Hair follicle dermal papilla cell (primary cell): ENCODE results near the gene XAB2. TPM values are rescaled to one million over a fixed set of nuclear protein-coding genes. Genes with fewer than 3 reads are reported as not detected.

ENCODE experiments used
- small RNA-seq: library from RNA; depleted of rRNA; stranded (forward); fragments of <200 nt; gene quantifications from one replicate; pipeline ENCODE3, GENCODE V24; 2012
- total RNA-seq: library from RNA; depleted of rRNA; stranded (reverse); fragments of >200 nt; gene quantifications from 2 replicates; pipeline ENCODE4 v1.2.3, GENCODE V29; 2012

XAB2 gene
- 45.1 and 45.9 TPM in 2 replicates for total RNA-seq

DNA sequence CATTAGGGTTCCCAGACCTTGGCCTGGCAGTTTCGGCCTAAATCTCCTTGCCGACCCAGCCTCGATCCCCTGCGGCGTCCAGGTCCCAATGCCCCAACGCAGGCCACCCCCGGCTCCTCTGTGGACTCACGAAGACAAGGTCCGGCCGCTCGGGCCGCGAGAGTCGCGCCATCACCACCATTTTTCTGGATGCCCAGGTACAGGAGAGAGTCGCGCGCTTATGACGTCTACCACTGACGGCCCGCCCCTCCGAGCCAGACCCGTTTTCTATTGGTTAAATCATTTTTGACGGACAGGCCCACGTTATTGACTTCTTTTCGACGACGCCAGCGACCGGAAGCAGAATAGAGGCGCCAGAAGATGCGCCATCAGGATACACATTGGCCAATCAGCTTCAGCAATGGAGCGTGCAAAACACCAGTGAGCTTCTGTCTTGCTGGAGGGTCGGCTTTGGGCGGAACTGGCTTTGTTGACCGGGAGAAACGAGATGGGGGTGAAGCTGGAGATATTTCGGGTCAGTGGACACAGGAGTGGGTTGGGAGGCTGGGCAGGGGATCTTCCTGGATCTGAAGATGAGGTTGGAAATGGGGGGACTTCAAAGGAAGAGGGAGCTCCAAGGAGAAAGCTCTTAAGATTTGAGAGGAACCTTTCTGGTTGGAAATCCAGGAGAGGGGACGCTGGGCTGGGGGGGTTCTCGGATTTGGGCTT, at the start of gene XAB2, which contains the start of gene PET100:
XAB2 (minus strand) TSS at position 199 of the 708 bp plus-strand sequence; CDS start at position 181, 18 bp downstream.
PET100 (plus strand) TSS at position 447 of the 708 bp plus-strand sequence; CDS start at position 488, 41 bp downstream.

DNA sequence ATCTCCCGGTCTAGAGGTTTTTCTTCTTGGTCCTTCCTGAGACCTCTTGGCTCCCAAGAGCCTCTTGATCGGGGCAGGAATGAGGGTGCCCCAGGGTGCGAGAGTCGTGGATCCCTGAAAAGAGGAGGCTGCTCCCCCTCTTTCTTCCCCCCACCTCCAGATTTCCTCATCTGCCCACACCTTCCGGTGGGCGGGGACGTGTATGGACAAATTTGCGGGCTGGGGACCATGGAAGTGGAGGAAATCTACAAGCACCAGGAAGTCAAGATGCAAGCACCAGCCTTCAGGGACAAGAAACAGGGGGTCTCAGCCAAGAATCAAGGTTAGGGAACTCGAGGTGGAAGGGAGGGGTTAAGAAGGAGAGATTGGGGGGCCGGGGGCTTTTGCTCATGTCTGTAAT, 47.5 kb upstream of the XAB2 start, which contains the start of gene MCEMP1:
MCEMP1 (plus strand) TSS at position 237 of the 400 bp plus-strand sequence; CDS start at position 268, 31 bp downstream.

DNA sequence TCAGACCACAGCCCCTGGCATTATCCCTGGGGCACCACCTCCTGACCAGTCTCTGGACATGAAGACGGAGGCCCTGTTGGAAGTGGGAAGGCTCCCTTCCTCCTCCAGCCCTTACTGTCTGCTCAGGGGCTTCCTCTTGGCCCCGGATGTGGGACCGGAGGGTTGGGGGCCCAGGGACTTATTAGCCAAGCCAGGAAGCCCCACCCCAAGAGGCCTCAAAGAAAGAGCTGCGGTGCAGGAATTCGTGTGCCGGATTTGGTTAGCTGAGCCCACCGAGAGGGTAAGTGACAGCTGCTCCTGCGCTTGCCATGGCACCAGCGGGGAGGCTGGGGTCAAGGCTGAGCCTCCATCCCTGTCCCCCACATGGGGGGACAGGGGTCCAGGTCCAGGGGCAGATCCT, 39.5 kb upstream of the XAB2 start, which contains the start of gene RETN:
RETN (plus strand) TSS at position 208 of the 400 bp plus-strand sequence. CDS start 278 bp downstream, outside the sequence.

DNA sequence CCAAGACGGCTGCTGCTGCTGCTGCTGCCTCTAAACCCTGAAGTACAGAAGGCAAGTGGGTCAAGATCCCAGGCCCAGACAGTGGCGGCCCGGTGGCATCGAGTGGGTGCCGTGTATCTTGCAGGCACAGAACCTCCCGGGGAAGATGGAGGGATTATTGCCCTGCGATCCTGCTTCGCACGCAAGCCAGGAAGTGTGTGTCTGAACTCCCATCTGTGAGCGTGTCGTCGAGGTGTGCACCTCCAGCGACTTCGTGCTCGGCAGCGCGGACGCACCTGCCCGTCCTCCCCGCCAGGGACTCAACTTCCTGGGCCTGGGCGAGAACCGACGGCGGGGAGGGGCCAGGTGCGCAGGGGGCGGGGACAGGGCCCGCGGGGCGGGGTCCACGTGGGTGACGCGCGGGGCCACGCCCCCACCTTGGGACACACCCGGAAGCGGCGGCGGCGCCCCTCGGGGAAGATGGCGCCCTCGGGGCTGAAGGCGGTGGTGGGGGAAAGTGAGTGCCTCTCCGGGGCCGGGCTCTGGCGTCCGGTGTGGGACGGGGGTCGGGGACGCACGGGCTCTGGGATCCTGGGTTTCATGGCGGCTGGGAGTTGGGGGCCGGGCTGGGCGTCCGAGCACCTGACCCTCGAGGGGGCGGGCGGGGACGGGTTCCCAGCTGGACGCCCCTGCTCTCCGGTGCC, 7.5 kb upstream of the XAB2 start, which contains the start of gene STXBP2:
STXBP2 (plus strand) TSS at position 420 of the 683 bp plus-strand sequence; CDS start at position 460, 40 bp downstream.

DNA sequence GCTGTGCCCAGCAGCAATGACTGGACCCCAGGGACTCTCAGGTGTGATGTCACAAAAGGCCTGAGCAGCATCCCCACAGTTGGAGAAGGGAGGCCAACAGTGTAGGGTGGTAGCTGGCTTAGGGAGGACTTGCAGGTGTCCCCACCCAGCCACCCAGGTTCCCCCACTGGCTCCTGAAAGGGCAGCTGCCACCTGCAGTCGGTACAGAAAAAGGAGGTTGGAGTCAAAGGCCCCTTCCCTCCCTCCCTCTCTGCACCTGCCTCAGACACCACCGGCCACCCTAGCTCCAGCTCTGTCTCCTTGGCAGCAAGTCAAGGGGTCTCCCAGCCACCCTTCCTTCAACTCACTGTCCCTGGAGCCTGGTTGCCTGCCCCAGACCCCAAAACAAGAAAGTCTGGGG, 4.4 kb upstream of the XAB2 start, which contains the start of gene PCP2:
PCP2 (minus strand) TSS at position 22 of the 400 bp plus-strand sequence. CDS start 262 bp downstream, outside the sequence.

DNA sequence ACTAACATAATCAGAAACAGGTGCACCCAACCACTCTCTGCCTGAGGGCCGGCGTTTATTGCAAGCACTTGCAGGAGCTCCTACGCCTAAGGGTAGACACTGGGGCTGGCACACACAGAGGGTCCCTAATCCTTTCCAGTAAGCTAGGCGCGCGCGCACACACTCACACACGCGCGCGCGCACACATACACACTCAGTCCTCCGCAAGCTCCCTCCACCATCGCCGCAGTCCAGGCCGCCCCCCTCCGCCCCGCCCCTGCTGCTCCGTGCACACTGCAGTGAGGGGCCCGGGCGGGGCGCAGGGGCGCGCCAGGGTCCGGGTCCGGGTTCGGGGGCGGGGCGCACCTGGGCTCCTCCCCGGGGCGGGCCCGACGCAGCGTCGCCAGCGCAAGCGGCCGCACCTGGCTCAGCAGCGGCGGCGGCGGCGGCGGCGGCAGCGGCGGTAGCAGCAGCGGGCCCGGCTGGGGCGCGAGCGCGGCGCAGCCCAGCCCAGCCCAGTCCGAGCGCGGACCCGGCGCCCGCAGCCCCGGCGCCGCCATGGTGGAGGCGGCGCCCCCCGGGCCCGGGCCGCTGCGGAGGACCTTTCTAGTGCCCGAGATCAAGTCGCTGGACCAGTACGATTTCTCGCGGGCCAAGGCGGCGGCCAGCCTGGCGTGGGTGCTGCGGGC, 33.7 kb downstream of the XAB2 start, which contains the start of gene CAMSAP3:
CAMSAP3 (plus strand) TSS at position 398 of the 668 bp plus-strand sequence; CDS start at position 538, 140 bp downstream.

Small RNA genes lying within 50 kb of the gene (small RNA-seq; reads per million reads assigned to genes)
- gene MIR6792 = not detected

Other genes with a start within 250 kb of the XAB2 start
- 3.9 and 5.0 TPM in 2 replicates for gene PEX11G, start 140.5 kb downstream of the XAB2 start, total RNA-seq
- gene ZNF358, start 113.4 kb downstream of the XAB2 start, total RNA-seq = 36.6 and 37.0 TPM in 2 replicates
- 7.0 and 7.6 TPM in 2 replicates for gene MCOLN1, start 106.9 kb downstream of the XAB2 start, total RNA-seq
- 91.2 and 117 TPM in 2 replicates for gene PNPLA6, start 93.8 kb downstream of the XAB2 start, total RNA-seq
- gene CAMSAP3, start 33.7 kb downstream of the XAB2 start, total RNA-seq = not detected in 2 replicates
- 4.5 and 11.5 TPM in 2 replicates for gene PET100, start 248 bp upstream of the XAB2 start, total RNA-seq
- not detected in 2 replicates for gene PCP2, start 4.2 kb upstream of the XAB2 start, total RNA-seq
- gene STXBP2, start 7.6 kb upstream of the XAB2 start, total RNA-seq = 3.4 and 3.9 TPM in 2 replicates
- gene RETN, start 39.5 kb upstream of the XAB2 start, total RNA-seq = not detected in 2 replicates
- gene MCEMP1, start 47.5 kb upstream of the XAB2 start, total RNA-seq = not detected in 2 replicates
- 35.7 and 50.6 TPM in 2 replicates for gene TRAPPC5, start 51.3 kb upstream of the XAB2 start, total RNA-seq
- gene FCER2, start 72.6 kb upstream of the XAB2 start, total RNA-seq = not detected in 2 replicates
- gene CLEC4G, start 102.6 kb upstream of the XAB2 start, total RNA-seq = not detected in 2 replicates
- not detected in 2 replicates for gene CD209, start 118.0 kb upstream of the XAB2 start, total RNA-seq
- gene CLEC4M, start 133.7 kb upstream of the XAB2 start, total RNA-seq = not detected in 2 replicates
- 21.9 and 22.9 TPM in 2 replicates for gene EVI5L, start 200.7 kb upstream of the XAB2 start, total RNA-seq
- not detected in 2 replicates for gene PRR36, start 244.8 kb upstream of the XAB2 start, total RNA-seq